ENCODE measurements around the gene GSPT1. TPM values are rescaled to one million over a fixed set of nuclear protein-coding genes. Genes with fewer than 3 reads are reported as not detected.
"Not testable (repeated sequence)": the region's sequence is repeated elsewhere in the genome, so short reads cannot be mapped to it uniquely, and the experiment has no call there.

The GSPT1 gene
- polyA plus RNA-seq, 6 donors from 2014 or later = 35.4 to 65.5 (median 54.3) TPM

- Mint-ChIP-seq H3K9me3 (no peaks in the 10 kb centered on the region), H3K36me3 (peaks cover 10 to 21% of the 10 kb centered on the region in 2 donors), H3K27me3 (no peaks in the 10 kb centered on the region)
Observed at GRCh38 chr16:11835891-11836649, 79.7 kb downstream of the GSPT1 start.

DNA sequence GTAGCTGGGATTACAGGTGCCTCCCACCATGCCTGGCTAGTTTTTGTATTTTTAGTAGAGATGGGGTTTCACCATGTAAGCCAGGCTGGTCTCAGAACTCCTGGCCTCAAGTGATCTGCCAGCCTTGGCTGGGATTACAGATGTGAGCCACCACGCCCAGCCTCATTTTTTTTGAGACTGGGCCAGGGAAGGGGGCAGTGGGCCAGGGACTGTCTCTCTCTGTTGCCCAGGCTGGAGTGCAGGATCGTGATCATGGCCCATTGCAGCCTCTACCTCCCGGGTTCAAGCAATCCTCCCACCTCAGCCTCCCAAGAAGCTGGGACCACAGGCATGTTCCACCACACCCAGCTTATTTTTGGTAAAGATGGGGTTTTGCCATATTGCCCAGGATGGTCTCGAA lies 80.4 kb downstream of the GSPT1 start:
- H3K27me3 Mint-ChIP-seq = no peaks in the 10 kb centered on the region
- no peak for ATAC-seq (ENCODE audit: low read depth in 2 of 2)
- no peak for DNase-seq
- H3K9me3 Mint-ChIP-seq = no peaks in the 10 kb centered on the region
- no peaks in the 10 kb centered on the region for H3K4me1 Mint-ChIP-seq
- H3K27ac Mint-ChIP-seq = no peak overlapping the region
- no peak overlapping the region for H3K4me3 Mint-ChIP-seq
- peaks cover 10 to 21% of the 10 kb centered on the region in 2 donors for H3K36me3 Mint-ChIP-seq

More at GRCh38 chr16:11835891-11836649, 79.7 kb downstream of the GSPT1 start:
- ATAC-seq (ENCODE audit: low read depth in 2 of 2) (no peak), DNase-seq (no peak)
- H3K4me3 Mint-ChIP-seq = peak overlapping the region in 1 of 8 donors; percentile 49
- no peaks in the 10 kb centered on the region for H3K4me1 Mint-ChIP-seq
- H3K27ac Mint-ChIP-seq = peak overlapping the region in 4 of 6 donors; percentile 34 to 91 (median 59)

GRCh38 chr16:11833951-11834695 lies 81.6 kb downstream of the GSPT1 start:
- peaks cover 5 to 12% of the 10 kb centered on the region in 2 donors for H3K36me3 Mint-ChIP-seq
- no peak overlapping the region for H3K4me3 Mint-ChIP-seq
- ATAC-seq (ENCODE audit: low read depth in 2 of 2) = no peak
- no peaks in the 10 kb centered on the region for H3K9me3 Mint-ChIP-seq
- no peak for DNase-seq
- no peak overlapping the region for H3K27ac Mint-ChIP-seq
- no peaks in the 10 kb centered on the region for H3K27me3 Mint-ChIP-seq
- H3K4me1 Mint-ChIP-seq = no peaks in the 10 kb centered on the region

- ATAC-seq (ENCODE audit: low read depth in 2 of 2) (no peak), DNase-seq (no peak)
- no peak overlapping the region for H3K27ac Mint-ChIP-seq
- H3K27me3 Mint-ChIP-seq = no peaks in the 10 kb centered on the region
- no peaks in the 10 kb centered on the region for H3K36me3 Mint-ChIP-seq
- H3K9me3 Mint-ChIP-seq = no peaks in the 10 kb centered on the region
- no peak overlapping the region for H3K4me3 Mint-ChIP-seq
- no peaks in the 10 kb centered on the region for H3K4me1 Mint-ChIP-seq
Observed at GRCh38 chr16:11828696-11829095, 87.1 kb downstream of the GSPT1 start.

- not testable (repeated sequence) for ATAC-seq (ENCODE audit: low read depth in 2 of 2); H3K27me3 Mint-ChIP-seq; H3K27ac Mint-ChIP-seq; H3K9me3 Mint-ChIP-seq; H3K36me3 Mint-ChIP-seq; H3K4me1 Mint-ChIP-seq; DNase-seq; H3K4me3 Mint-ChIP-seq
Observed at GRCh38 chr16:11825520-11826165, 90.1 kb downstream of the GSPT1 start.

GRCh38 chr16:11824362-11824761 lies 91.4 kb downstream of the GSPT1 start:
- no peaks in the 10 kb centered on the region for H3K36me3 Mint-ChIP-seq
- H3K27me3 Mint-ChIP-seq = no peaks in the 10 kb centered on the region
- DNase-seq (no peak), ATAC-seq (ENCODE audit: low read depth in 2 of 2) (no peak)
- H3K27ac Mint-ChIP-seq = no peak overlapping the region
- no peaks in the 10 kb centered on the region for H3K9me3 Mint-ChIP-seq
- H3K4me1 Mint-ChIP-seq = no peaks in the 10 kb centered on the region
- H3K4me3 Mint-ChIP-seq = no peak overlapping the region

DNA sequence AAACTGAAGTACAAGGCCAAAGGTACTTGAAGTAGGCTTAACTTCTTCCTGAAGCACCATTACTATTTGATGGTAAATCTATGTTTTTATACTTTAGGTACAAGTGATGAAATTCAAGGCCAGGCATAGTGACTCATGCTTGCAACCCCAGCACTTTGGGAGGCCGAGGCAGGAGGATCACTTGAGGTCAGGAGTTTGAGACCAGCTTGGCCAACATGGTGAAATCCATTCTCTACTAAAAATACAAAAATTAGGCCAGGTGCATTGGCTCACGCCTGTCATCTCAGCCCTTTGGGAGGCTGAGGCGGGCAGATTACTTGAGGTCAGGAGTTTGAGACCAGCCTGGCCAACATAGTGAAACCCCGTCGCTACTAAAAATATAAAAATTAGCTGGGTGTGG lies 92.1 kb downstream of the GSPT1 start:
- H3K9me3 Mint-ChIP-seq; DNase-seq; H3K27ac Mint-ChIP-seq; H3K4me3 Mint-ChIP-seq; H3K4me1 Mint-ChIP-seq; H3K36me3 Mint-ChIP-seq; H3K27me3 Mint-ChIP-seq; ATAC-seq (ENCODE audit: low read depth in 2 of 2): not testable (repeated sequence)

DNA sequence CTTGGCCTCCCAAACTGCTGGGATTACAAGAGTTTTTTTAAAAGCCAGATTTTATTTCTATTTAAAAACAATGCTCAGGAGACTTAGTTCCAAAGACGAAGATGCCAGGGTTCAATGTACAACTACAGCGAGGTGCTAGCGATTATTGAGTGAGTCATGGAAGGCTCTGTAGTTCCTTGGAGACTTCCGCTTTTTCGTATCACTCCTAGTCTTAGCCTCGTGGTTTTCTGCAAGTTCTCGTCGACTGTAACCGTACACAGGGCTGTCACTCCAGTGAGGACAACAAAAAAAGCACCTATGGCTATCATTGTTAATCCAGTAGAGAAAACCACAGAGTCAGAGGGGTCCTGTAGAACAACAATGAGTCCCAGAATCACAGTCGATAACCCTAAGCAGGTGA lies 96.0 kb downstream of the GSPT1 start:
- H3K27me3 Mint-ChIP-seq = no peaks in the 10 kb centered on the region
- H3K36me3 Mint-ChIP-seq = no peaks in the 10 kb centered on the region
- ATAC-seq (ENCODE audit: low read depth in 2 of 2) = peak; percentile 37 to 50
- H3K4me1 Mint-ChIP-seq = no peaks in the 10 kb centered on the region
- no peaks in the 10 kb centered on the region for H3K9me3 Mint-ChIP-seq
- H3K27ac Mint-ChIP-seq = peak overlapping the region in 1 of 6 donors; percentile 4
- H3K4me3 Mint-ChIP-seq = no peak overlapping the region
- DNase-seq = no peak

GRCh38 chr16:11818970-11819369 lies 96.8 kb downstream of the GSPT1 start:
- not testable (repeated sequence) for DNase-seq; H3K36me3 Mint-ChIP-seq; H3K9me3 Mint-ChIP-seq; H3K27ac Mint-ChIP-seq; ATAC-seq (ENCODE audit: low read depth in 2 of 2); H3K4me3 Mint-ChIP-seq; H3K27me3 Mint-ChIP-seq; H3K4me1 Mint-ChIP-seq

Other genes starting within 250 kb of the GSPT1 start
- gene SNN, start 247.5 kb downstream of the GSPT1 start, polyA plus RNA-seq (ENCODE audit: low read depth in 6 of 6) = 10 to 100 TPM; 53.0 to 82.7 (median 67.7) TPM
- gene TXNDC11, start 173.1 kb downstream of the GSPT1 start, polyA plus RNA-seq (ENCODE audit: low read depth in 6 of 6) = 10 to 100 TPM; 34.6 to 65.6 (median 40.2) TPM
- 10 to 100 TPM; 20.7 to 38.4 (median 32.0) TPM for gene ZC3H7A, start 118.7 kb downstream of the GSPT1 start, polyA plus RNA-seq (ENCODE audit: low read depth in 6 of 6)
- 100 to 1,000 TPM in 5 of 6 donors, 10 to 100 TPM in 1; 69.7 to 240 (median 184) TPM for gene RSL1D1, start 64.4 kb downstream of the GSPT1 start, polyA plus RNA-seq (ENCODE audit: low read depth in 6 of 6)
- gene NPIPB2, start 26.1 kb upstream of the GSPT1 start, polyA plus RNA-seq (ENCODE audit: low read depth in 6 of 6) = 1 to 10 TPM in 4 of 6 donors, not detected in 2; 1.4 to 8.7 (median 6.1) TPM
- 10 to 100 TPM; 24.0 to 75.8 (median 39.7) TPM for gene TNFRSF17, start 49.3 kb upstream of the GSPT1 start, polyA plus RNA-seq (ENCODE audit: low read depth in 6 of 6)
- 100 to 1,000 TPM in 5 of 6 donors, 10 to 100 TPM in 1; 96.0 to 209 (median 155) TPM for gene SNX29, start 60.8 kb upstream of the GSPT1 start, polyA plus RNA-seq (ENCODE audit: low read depth in 6 of 6)